ENCODE measurements around the gene AGO1.
"Not testable (repeated sequence)": the region's sequence is repeated elsewhere in the genome, so short reads cannot be mapped to it uniquely, and the experiment has no call there.

AGO1 gene

DNA sequence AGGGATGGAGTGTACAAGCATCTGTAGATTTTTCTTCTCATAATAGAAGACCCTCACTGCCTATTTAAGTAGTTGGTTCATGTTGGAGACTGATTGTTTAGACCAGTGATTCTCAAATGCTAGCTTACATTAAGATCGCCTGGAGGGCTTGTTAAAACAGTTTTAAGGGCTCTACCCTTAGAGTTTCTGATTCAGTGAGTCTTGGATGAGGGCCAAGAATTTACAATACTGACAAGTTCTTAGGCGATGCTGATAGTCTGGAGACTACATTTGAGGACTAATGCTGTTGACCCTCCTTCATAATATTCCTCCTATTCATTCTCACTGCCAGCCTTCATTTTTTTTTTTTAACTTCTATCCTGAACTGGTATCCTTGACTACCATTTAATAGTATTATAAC is 32.7 kb downstream of the AGO1 start:
- no peak for DNase-seq (ENCODE audit: low spot score)

GRCh38 chr1:35923791-35924221 is 40.8 kb downstream of the AGO1 start:
- peak; percentile 6 for DNase-seq (ENCODE audit: low spot score)

- DNase-seq (ENCODE audit: low spot score) = no peak
Measured at GRCh38 chr1:35924838-35925237, 41.8 kb downstream of the AGO1 start.

DNA sequence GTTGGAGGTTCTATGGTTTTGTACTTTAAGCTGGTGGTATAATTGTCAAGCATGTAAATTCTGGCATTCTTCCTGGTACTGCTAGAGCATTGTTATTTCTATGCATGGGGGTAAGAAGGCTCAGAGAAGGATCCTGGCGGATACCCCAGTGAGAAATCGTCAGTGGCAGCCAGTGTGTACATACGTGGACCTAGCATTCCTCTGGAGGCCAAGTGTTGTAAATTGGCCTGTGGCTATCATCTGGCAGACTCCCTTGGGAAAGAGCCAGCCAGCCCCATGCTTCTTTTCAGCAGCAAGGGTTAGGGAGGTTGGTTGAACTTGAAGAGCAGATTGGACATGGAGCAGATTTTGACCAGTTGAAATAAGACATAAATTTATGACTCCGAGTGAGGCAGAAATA is 42.7 kb downstream of the AGO1 start:
- DNase-seq (ENCODE audit: low spot score) = peak; percentile 29

DNA sequence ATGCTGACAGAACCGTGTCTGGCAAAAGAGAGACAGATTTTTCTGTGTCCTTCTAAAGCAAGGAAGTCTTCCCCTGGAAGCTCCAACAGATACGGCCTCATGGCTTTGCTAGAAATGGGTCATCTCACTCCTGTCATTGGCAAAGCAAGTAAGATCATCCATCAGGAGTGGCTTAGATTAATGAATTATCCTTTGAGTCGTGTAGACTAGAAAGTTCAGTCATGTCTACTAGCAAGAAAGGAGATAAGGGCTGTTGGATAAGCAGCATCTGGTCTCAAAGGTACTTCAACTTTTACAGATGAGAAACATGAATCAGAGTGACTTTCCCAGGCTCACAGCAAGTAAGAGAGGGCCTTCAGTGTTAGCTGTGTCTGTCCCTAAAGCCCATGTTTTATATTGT is 44.5 kb downstream of the AGO1 start:
- no peak for DNase-seq (ENCODE audit: low spot score)

- peak; percentile 53 for DNase-seq (ENCODE audit: low spot score)
Measured at GRCh38 chr1:35929730-35930592, 47.0 kb downstream of the AGO1 start.

GRCh38 chr1:35930593-35931445 is 47.8 kb downstream of the AGO1 start, which contains the start of gene AGO3:
Gene AGO3 (plus strand): TSS chr1:35931105. CDS start chr1:35931427, 322 bp downstream.
- DNase-seq (ENCODE audit: low spot score) = peak; percentile 87

DNA sequence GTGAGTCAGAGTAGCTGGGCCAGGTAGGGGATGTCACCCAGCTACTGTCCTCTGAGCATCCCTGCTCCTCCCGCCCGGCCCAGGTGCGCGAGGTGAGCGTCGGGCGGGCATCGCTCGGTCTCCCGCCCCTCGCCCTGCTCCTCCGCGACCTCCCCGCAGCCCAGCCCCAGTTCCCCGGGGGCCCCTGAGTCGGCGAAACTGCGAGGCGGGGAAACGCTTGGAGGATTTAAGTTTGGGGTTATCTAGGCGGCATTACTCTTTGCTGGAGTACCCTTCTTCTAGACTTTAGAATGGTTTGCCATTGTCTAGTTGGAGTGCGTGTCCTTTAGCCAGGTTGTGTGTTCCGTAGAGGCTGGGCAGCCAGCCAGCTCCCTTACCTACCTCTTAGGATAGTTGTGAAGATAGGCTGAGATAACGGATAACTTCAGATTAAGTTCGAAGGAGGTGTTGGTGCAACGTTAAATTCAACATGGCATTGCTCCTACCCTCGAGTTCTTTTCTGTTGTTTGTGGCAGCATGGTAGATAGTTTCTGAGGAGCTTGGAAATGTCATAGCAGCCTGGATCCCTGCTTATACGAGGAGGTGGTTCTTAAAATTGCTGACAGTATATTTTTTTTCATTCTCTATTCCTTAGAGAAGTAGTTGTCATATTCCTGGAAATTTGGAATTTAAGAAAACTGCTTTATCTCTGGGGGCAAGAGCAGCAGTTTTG is 48.6 kb downstream of the AGO1 start:
- DNase-seq (ENCODE audit: low spot score) = peak; percentile 11

GRCh38 chr1:35932158-35932636 is 49.2 kb downstream of the AGO1 start:
- no peak for DNase-seq (ENCODE audit: low spot score)

- no peak for DNase-seq (ENCODE audit: low spot score)
Measured at GRCh38 chr1:35932941-35933340, 49.9 kb downstream of the AGO1 start.

DNA sequence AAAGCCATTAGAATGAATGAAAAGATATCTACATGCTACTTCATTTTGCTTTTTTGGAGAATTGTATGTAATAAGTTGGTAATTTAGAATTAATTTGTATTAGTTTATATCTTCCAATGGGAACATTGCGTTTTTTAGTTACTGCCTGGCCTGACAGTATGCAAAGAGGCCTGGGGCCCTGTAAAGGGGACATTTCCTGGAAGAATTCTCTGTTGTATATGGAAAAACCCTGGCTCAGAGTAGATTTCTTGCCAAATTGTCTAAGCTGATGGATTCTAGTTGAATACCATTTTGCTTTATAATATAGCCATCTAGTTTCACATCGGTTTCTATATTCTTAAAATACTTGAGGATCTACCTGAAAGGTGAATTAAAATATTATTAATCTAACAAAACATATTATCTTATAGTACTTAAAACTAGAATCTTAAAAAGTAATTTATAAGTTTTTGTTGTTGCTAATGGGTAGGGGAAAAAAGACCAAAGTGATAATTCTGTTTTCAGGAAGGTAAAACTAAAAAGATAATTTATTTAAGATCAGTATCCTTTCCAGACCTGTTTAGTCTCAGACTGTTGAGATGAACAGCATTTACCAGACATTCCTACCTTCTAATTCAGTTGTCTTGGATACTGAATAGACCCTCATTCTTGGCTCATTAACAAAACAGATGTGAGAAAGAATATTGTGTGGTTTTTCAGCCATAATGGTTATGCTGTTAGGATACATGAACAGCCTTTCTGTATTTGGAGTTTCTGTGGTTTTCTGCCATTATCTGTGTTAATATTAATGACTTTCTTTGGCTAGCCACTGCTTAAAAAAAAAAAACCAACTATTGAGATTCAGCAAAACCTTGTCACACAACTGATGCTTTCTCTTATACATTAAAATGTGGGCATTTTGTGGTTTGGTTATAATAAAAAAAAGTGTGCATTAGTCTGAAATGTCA is 52.7 kb downstream of the AGO1 start:
- no peak for DNase-seq (ENCODE audit: low spot score)

DNA sequence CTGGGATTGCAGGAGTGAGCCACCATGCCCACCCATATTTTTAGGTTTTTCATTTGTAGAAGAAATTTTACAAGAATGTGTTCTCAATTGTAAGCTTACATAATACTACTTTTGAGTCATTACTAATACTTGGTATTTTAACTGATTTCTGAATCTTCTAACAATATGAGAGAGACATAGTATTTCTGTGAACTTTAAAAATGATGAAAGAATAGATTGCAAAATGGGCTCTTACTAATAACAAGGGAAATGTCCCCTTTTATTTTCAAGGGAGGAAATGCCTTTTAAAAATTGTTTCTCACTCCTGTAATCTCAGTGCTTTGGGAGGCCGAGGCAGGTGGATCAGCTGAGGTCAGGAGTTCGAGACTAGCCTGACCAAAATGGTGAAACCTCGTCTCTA is 53.8 kb downstream of the AGO1 start:
- DNase-seq (ENCODE audit: low spot score) = peak; percentile 11

- DNase-seq (ENCODE audit: low spot score) = no peak
Measured at GRCh38 chr1:35939484-35939883, 56.5 kb downstream of the AGO1 start.

DNA sequence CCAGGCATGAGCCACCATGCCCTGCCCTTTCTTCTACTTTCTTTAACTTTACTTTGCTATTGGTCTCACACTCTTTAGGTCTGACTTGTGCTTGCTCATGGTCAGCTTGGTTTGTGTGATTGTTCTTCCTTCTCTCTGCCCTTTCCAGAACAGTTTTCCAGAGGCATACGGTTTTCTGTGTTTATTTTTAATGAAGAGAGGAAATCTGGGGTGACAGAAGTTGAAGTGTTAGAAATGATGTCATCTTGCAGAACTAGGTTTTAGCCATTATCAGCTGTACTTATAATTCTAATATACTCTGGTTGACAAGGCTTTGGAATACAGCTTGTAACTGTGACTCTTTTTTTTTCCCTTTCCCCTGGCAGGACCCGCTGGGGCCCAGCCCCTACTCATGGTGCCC is 62.3 kb downstream of the AGO1 start:
- no peak for DNase-seq (ENCODE audit: low spot score)

DNA sequence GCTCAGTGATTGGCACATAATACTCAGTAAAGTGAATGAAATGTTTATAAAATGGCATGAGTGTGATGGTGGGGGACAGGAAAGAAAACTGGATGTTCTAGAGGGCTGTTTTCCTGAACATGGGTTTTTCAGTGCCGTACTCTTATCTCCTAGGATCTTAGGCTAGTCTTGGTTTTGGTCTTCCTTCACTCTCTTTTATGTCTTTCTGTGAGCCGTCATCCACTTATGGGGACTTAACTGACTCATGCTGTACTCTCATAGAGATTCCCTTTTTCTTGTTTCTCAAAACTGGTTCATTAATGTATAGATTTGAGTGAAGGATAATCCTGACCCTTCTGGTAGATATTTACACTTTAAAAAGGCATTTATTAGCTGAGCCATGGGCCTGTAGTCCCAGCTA is 64.5 kb downstream of the AGO1 start:
- DNase-seq (ENCODE audit: low spot score) = no peak

DNA sequence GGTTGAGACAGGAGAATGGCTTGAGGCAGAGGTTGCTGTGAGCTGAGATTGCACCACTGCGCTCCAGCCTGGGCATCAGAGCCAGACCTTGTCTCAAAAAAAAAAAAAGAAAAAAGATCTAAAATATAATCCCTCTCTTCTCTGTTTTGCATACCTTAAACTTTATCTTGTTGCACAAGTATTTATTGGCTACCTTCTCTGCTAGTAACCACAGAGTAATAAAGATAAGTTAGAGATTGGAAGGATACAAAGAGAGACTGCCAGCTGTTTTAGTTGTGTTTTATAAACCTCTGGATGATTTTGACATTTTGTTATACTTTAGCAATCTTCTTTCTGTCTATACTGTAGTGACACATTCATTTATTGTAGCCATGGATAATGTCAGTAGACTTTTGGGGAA is 75.5 kb downstream of the AGO1 start:
- DNase-seq (ENCODE audit: low spot score) = no peak

DNA sequence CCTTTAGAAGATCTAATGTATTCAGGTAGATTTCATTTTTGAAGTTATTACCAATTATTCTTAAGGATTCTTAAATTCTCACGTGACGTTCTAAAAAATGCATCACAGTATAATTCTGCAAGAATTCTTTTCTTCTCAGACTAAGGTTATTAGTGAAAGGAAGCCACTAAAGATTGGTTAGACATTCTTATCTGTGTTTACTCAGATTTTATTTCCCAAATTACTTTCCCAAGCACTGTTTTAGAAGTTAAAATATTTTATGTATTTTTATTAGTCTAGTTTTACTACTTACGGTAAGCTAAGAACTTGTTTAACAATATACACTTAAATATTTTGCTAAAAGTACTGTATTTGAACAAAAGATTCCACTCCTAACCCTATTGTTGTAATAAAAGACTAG is 76.3 kb downstream of the AGO1 start:
- no peak for DNase-seq (ENCODE audit: low spot score)

GRCh38 chr1:35962952-35963351 is 79.9 kb downstream of the AGO1 start:
- no peak for DNase-seq (ENCODE audit: low spot score)

GRCh38 chr1:35964277-35964676 is 81.3 kb downstream of the AGO1 start:
- DNase-seq (ENCODE audit: low spot score) = not testable (repeated sequence)

DNA sequence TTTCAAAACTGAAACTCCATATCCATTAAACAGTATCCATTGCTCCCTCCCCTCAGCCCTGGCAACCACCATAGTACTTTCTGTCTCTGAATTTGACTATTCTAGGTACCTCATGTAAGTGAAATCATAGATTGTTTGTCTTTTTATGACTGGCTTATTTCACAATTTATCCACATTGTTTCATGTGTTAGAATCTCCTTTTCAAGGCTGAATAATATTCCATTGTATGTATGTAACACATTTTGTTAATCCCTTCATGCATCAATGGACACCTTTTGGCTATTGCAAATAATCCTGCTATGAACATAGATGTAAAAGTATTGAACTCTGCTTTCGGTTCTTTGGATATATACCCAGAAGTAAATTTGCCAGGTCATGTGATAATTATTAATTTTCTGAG is 85.4 kb downstream of the AGO1 start:
- DNase-seq (ENCODE audit: low spot score) = no peak

DNA sequence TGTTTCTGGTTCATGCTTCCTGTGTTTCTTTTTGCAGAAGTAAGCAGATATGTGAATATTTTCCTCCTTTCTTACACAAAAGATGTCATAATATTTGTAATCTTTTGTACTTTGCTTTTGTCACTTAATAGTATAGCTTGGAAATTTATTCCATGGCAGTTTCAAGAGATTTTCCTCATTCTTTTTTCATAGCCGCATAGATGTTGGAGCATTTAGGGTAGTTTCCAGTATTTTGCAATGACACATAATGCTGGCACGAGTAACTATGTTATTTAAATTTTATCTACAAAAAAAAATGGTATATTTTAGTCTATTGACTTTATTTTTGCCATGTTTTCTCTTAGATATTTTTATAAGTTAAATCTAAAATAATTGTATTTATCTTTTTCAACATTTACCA is 88.6 kb downstream of the AGO1 start:
- DNase-seq (ENCODE audit: low spot score) = no peak

Data from AG08395 (cell line).